HG03457 (cell line): ENCODE measurements around the gene KATNIP.

ENCODE experiments used
- ATAC-seq: cut with Tn5 transposase; IDR thresholded peaks from one replicate; pipeline ENCODE4 v1.9.1; 2021; ENCODE audit warnings: moderate number of reproducible peaks; ENCODE audit not compliant: unreplicated experiment

KATNIP gene

GRCh38 chr16:27579087-27579980 is 29.4 kb downstream of the KATNIP start:
- ATAC-seq: no peak

GRCh38 chr16:27582883-27583282 is 32.9 kb downstream of the KATNIP start:
- ATAC-seq: no peak

GRCh38 chr16:27583634-27584033 is 33.7 kb downstream of the KATNIP start:
- ATAC-seq: no peak

GRCh38 chr16:27585200-27585599 is 35.3 kb downstream of the KATNIP start:
- ATAC-seq: no peak

GRCh38 chr16:27586711-27587110 is 36.8 kb downstream of the KATNIP start:
- no peak for ATAC-seq

DNA sequence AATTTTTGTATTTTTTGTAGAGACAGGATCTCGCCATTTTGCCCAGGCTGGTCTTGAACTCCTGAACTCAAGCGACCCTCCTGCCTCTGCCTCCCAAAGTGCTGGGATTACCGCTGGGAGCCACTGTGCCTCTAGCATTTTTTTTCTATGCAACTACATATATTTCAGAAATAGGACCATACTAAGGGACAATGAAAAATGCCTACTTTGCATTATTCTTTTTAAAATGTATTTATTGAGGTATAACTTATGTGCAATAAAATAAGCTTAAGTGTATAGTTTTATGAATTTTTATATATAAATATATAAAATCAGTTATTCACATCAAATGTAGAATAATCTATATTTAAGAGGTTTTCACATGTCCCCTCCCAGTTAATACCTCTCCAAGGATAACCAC is 38.1 kb downstream of the KATNIP start:
- ATAC-seq: no peak

DNA sequence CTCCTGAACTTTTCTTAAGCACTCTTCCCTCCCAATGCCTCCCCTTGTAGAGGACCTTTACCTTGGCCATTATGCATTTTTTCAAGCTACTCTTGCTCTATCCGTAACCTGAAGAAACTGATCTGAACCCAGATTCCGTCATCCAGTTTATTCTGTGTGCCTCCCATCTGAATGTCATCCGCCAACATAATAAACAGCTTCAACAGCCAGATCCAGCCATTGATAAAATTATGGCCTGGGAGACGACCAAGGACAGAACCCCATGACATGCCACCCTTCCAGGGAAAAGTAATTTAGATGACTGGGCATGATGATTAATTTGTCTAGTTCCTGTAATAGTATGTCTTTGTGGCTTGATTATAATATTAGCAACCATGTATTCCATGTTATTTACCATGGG is 41.9 kb downstream of the KATNIP start:
- ATAC-seq: no peak

DNA sequence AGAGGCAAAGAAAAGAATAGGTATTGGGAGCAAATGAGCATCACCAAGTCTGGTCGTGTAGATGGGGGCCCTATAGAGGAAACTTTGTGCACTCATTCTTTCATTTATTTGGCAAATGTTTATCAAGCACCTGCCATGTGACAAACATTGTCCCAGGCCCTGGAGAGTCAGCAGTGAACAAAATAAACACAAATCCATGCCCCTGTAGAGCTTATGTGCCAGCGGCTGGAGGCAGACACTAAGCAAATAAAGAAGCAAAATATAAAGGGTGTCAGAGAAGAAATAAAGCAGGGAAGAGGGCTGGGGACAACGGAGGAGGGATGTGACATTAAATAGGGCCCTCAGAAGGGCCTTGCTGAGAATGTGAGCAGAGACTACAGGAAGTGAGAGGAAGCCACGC is 45.5 kb downstream of the KATNIP start:
- ATAC-seq: no peak

DNA sequence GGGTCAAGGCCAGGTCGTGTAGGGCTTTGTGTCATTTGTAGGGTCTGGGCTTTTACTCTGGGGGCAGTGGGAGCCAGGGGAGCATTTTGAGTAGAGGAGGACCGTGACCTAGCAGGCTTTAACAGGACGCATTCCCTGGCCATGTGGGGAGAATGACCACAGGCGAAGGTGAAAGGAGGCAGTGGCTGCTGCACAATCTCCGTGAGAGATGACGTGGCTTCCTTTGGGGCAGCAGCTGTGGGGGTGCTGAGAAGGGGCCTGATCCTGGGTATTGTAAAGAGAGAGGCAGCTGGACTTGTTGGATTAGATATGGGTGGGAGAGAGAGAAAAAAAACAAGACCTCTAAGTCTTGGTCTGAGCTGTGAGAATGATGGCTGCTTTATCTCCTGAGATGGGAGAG is 46.0 kb downstream of the KATNIP start:
- ATAC-seq: no peak

GRCh38 chr16:27596411-27596810 is 46.5 kb downstream of the KATNIP start:
- ATAC-seq: no peak

DNA sequence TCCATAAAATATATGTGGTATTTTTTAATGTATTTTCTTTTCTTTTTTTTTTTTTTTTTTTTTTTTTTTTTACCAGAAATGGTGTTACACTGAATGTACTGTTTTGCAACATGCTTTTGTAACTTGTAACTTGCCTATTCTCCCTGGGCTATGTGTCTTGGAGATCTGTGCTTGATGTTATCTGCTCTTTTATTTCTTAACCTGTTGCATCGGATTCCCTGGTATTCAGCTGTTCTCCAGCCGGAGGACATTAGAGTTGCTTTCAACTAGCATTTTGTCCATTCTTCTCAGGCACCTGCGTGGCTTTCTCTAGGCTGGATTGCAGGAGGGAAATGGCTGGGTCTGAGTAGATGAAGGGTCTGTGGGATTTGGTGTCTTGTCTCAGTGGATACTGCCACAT is 47.4 kb downstream of the KATNIP start:
- ATAC-seq: no peak

DNA sequence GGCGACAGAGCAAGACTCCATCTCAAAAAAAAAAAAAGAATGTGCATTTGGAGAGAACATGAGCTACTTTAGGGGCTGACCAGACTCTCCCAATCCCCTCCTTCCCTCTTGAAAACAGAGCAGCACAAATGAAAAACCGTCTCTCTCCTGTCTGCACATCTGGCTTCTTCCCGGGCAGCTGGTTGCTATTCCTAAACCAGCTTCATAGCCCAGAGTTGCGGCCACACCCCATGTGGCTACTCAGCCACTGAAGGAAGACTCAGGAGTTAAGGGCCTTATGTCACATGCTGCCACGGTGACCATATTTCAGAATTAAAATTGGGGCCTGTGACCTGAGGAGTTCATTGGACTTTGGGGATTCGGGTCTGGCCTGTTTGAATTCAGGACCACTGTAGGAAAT is 48.3 kb downstream of the KATNIP start:
- ATAC-seq: no peak

DNA sequence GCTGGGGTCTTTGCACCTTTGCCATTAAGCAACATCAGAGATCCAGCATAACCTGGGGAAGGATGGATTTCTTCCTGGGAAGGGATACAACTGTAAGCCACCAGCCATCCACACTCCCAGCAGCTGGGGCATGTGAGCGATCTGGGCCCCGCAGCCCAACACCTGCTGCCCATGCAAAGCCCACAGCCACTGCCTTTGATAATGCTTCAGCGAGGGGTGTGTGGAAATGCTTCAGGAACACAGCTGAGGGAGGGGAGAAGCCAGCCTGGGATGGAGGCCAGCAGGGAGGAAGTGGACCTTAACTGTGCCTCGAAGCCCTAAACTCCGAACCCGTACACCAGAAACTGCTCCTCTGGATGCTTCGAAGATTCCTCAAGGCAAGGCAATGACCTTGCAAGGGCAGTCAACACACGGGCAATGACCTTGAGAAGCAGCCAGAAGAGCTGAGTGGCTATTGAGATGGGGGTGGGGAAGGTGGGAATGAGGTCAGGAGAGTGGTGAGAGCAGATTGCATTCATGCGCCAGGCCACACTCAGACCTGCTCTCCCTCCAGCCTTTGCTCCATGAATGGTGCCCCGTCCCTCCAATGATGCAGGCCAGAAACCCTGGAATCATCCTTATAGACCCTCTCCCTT is 49.1 kb downstream of the KATNIP start:
- ATAC-seq: no peak

DNA sequence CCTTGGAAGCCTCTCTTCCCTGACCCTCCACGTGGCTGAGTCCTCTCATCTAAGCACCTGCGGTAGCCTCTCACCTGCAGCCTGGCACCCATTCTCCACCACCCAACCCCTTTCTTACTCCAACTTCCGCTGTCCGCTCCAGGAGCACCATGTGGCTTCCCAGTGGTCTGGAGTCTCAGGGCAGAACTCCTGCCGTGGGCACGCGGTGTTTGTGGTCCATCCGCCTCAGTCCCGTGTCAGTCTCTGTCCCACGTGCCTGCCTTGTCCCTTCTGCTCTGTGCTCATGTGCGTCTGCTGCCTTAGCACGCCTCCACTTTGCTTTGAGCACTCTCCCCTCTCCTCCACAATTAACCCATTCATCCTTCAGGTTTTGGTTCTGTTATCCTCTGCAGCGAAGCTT is 49.7 kb downstream of the KATNIP start:
- no peak for ATAC-seq
